ENCODE results near the gene ZFYVE21. TPM values are rescaled to one million over a fixed set of nuclear protein-coding genes. Genes with fewer than 3 reads are reported as not detected.

Gene ZFYVE21
- total RNA-seq, 1 experiment from 2014 or later = 31.3 TPM

DNA sequence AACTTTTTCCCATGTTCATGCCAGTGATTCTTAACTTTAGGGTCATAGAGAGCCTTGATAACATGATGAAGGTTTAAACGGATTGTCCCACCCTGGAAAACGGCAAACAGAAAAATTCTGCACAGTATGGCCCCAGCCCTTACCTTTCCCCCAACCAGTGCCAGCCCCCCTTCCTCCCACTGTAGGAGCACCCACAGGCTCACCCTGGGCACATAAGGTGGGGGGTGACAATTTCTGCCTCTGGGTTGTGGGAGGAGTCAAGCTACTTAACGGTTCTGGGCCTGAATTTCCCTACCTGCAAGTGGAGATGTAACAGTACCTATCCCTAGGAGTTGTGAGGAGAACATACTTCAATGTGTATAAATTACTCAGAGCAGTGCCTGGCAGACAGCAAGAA, 18.4 kb upstream of the ZFYVE21 start:
- RAD21 ChIA-PET (ENCODE audit: low non-redundant PET in 1 of 2, low total read pairs in 2 of 2, uncharacterized antibody in 2 of 2, unreplicated experiment in 2 of 2) = no interaction called here
- CTCF ChIA-PET = no interaction called here

More for the DNA sequence above, 18.4 kb upstream of the ZFYVE21 start:
- no peak overlapping the region for H3K4me3 ChIP-seq (replicated peaks in 1 of 2; ENCODE audit: low read depth in 1 of 2, low read length in 2 of 2)
- no peaks in the 10 kb centered on the region for H3K9me3 ChIP-seq (ENCODE audit: control insufficient read depth in 1 of 2, insufficient read depth in 1 of 2, low read depth in 1 of 2, low read length in 2 of 2)
- H3K27me3 ChIP-seq (ENCODE audit: insufficient read depth, low read length) = no peaks in the 10 kb centered on the region
- H3K4me2 ChIP-seq (ENCODE audit: low read length) = no peak overlapping the region
- POLR2A ChIA-PET = no interaction called here
- no peaks in the 10 kb centered on the region for H4K20me1 ChIP-seq (ENCODE audit: insufficient read depth)
- H2AFZ ChIP-seq (ENCODE audit: low read depth, low read length, poor library complexity, severe bottlenecking) = no peak overlapping the region
- intact Hi-C loops (cut with micrococcal nuclease) = no loop called here
- TF ChIP-seq YY1 (IDR thresholded peaks at IDR 0.05; ENCODE audit: extremely low read depth, insufficient replicate concordance, low read depth, low read length) = no peak
- no peak for TF ChIP-seq JUND (IDR thresholded peaks at IDR 0.05)
- TF ChIP-seq, protein P1, sequence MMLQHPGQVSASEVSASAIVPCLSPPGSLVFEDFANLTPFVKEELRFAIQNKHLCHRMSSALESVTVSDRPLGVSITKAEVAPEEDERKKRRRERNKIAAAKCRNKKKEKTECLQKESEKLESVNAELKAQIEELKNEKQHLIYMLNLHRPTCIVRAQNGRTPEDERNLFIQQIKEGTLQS (IDR thresholded peaks at IDR 0.05) = no peak
- TF ChIP-seq CEBPB (IDR thresholded peaks at IDR 0.05; ENCODE audit: low read depth) = no peak
- TF ChIP-seq CBX3 (IDR thresholded peaks at IDR 0.05; ENCODE audit: low read depth) = no peak
- no peak for TF ChIP-seq TCF7L2 (IDR thresholded peaks at IDR 0.05; ENCODE audit: borderline replicate concordance, extremely low read depth, insufficient read depth, insufficient read length)
- TF ChIP-seq SRF (IDR thresholded peaks at IDR 0.05; ENCODE audit: low read depth) = no peak
- TF ChIP-seq, protein P2, sequence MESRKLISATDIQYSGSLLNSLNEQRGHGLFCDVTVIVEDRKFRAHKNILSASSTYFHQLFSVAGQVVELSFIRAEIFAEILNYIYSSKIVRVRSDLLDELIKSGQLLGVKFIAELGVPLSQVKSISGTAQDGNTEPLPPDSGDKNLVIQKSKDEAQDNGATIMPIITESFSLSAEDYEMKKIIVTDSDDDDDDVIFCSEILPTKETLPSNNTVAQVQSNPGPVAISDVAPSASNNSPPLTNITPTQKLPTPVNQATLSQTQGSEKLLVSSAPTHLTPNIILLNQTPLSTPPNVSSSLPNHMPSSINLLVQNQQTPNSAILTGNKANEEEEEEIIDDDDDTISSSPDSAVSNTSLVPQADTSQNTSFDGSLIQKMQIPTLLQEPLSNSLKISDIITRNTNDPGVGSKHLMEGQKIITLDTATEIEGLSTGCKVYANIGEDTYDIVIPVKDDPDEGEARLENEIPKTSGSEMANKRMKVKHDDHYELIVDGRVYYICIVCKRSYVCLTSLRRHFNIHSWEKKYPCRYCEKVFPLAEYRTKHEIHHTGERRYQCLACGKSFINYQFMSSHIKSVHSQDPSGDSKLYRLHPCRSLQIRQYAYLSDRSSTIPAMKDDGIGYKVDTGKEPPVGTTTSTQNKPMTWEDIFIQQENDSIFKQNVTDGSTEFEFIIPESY (IDR thresholded peaks at IDR 0.05; ENCODE audit: extremely low read depth, insufficient replicate concordance, low read length) = no peak
- TF ChIP-seq EZH2phosphoT487 (IDR thresholded peaks at IDR 0.05; ENCODE audit: borderline replicate concordance) = no peak
- TF ChIP-seq, protein P3, sequence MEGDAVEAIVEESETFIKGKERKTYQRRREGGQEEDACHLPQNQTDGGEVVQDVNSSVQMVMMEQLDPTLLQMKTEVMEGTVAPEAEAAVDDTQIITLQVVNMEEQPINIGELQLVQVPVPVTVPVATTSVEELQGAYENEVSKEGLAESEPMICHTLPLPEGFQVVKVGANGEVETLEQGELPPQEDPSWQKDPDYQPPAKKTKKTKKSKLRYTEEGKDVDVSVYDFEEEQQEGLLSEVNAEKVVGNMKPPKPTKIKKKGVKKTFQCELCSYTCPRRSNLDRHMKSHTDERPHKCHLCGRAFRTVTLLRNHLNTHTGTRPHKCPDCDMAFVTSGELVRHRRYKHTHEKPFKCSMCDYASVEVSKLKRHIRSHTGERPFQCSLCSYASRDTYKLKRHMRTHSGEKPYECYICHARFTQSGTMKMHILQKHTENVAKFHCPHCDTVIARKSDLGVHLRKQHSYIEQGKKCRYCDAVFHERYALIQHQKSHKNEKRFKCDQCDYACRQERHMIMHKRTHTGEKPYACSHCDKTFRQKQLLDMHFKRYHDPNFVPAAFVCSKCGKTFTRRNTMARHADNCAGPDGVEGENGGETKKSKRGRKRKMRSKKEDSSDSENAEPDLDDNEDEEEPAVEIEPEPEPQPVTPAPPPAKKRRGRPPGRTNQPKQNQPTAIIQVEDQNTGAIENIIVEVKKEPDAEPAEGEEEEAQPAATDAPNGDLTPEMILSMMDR (IDR thresholded peaks at IDR 0.05 in 2 of 3, conservative IDR thresholded peaks at IDR 0.05 in 1 of 3; ENCODE audit: borderline replicate concordance in 1 of 3, insufficient read depth in 1 of 3, low read depth in 2 of 3, low read length in 2 of 3) = no peak
- TF ChIP-seq SP1 (IDR thresholded peaks at IDR 0.05; ENCODE audit: low read depth) = no peak
- TF ChIP-seq POLR2A (IDR thresholded peaks at IDR 0.05; ENCODE audit: borderline replicate concordance, extremely low read depth, insufficient read depth, insufficient read length) = no peak
- DNase-seq (ENCODE audit: low read depth, low spot score) = no peak
- H3K36me3 ChIP-seq (ENCODE audit: control insufficient read depth in 1 of 2, insufficient read depth in 2 of 2, low read length in 2 of 2) = peaks cover 4 to 7% of the 10 kb centered on the region in 2 experiments; a peak in 3 of 4 replicates
- peak; percentile 18 for ATAC-seq
- no peak overlapping the region for H3K9ac ChIP-seq (ENCODE audit: low read length)
- H3K79me2 ChIP-seq (ENCODE audit: insufficient read depth, low read length) = peaks cover 7% of the 10 kb centered on the region; the same call in 1 of the 2 replicates
- H3K27ac ChIP-seq (ENCODE audit: low read depth, low read length) = no peak overlapping the region
- BruUV-seq (replicated peaks) = no TSS peak
- no peaks in the 10 kb centered on the region for H3K9me2 ChIP-seq (ENCODE audit: insufficient read depth)
- no peaks in the 10 kb centered on the region for H3K4me1 ChIP-seq (ENCODE audit: control insufficient read depth in 1 of 2, insufficient read depth in 2 of 2, low read length in 2 of 2)
